Neutrophil (primary cell): ENCODE data around the gene ZNF213.

Experiments used
- H3K27ac ChIP-seq: fragments of 200-600 bp; sonication (generic); 2 replicates; pipeline ENCODE4 v1.5.1; 2016; ENCODE audit warnings: mild to moderate bottlenecking, moderate library complexity
- H3K27me3 ChIP-seq: fragments of 200-600 bp; sonication (generic); 2 replicates; pipeline ENCODE4 v1.6.0; 2016; ENCODE audit warnings: mild to moderate bottlenecking
- H3K36me3 ChIP-seq: fragments of 200-600 bp; sonication (generic); 2 replicates; pipeline ENCODE4 v1.5.1; 2017
- H3K4me1 ChIP-seq, 2 experiments: fragments of 200-600 bp in 1 of 2; sonication (generic) in 1 of 2; 1 replicate in 1 of 2; 2 replicates in 1 of 2; pipeline versions ENCODE4 v1.5.1 to v1.6.1; 2013 to 2016; ENCODE audit warnings: low read depth in 1 of 2, low read length in 1 of 2, mild to moderate bottlenecking in 1 of 2, moderate library complexity in 1 of 2; ENCODE audit not compliant: control insufficient read depth in 1 of 2, insufficient read depth in 1 of 2
- H3K4me3 ChIP-seq, 2 experiments: fragments of 200-600 bp in 1 of 2; sonication (generic) in 1 of 2; 1 replicate in 1 of 2; 2 replicates in 1 of 2; pipeline ENCODE4 v1.5.1; 2013 to 2016; ENCODE audit warnings: low read depth in 1 of 2, low read length in 1 of 2, mild to moderate bottlenecking in 1 of 2, moderate library complexity in 1 of 2
- H3K9me3 ChIP-seq: fragments of 200-600 bp; sonication (generic); 2 replicates; pipeline ENCODE4 v1.5.1; 2016
- TF ChIP-seq, protein P1 (sequence below): fragments of 200-600 bp; sonication (generic); IDR thresholded peaks from 2 replicates; pipeline ENCODE4 v1.5.1; 2016; ENCODE audit warnings: antibody characterized with exemption

ZNF213 gene

GRCh38 chr16:3134338-3135125 lies at the start of gene ZNF213:
Gene ZNF213 (plus strand): TSS chr16:3135029. CDS start chr16:3137281, 2,252 bp downstream.
- Histone ChIP-seq H3K4me1 (peaks cover 33 to 43% of the 10 kb centered on the region in 2 experiments), H3K27me3 (no peaks in the 10 kb centered on the region), H3K4me3 (peak within 1 kb of the TSS; percentile 66 to 88), H3K27ac (peak within 1 kb of the TSS; percentile 94), H3K36me3 (peaks cover 27% of the 10 kb centered on the region), H3K9me3 (no peaks in the 10 kb centered on the region)
- TF ChIP-seq, protein P1, sequence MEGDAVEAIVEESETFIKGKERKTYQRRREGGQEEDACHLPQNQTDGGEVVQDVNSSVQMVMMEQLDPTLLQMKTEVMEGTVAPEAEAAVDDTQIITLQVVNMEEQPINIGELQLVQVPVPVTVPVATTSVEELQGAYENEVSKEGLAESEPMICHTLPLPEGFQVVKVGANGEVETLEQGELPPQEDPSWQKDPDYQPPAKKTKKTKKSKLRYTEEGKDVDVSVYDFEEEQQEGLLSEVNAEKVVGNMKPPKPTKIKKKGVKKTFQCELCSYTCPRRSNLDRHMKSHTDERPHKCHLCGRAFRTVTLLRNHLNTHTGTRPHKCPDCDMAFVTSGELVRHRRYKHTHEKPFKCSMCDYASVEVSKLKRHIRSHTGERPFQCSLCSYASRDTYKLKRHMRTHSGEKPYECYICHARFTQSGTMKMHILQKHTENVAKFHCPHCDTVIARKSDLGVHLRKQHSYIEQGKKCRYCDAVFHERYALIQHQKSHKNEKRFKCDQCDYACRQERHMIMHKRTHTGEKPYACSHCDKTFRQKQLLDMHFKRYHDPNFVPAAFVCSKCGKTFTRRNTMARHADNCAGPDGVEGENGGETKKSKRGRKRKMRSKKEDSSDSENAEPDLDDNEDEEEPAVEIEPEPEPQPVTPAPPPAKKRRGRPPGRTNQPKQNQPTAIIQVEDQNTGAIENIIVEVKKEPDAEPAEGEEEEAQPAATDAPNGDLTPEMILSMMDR, result peak; percentile 48

GRCh38 chr16:3085868-3086595 lies 48.8 kb upstream of the ZNF213 start:
- no peaks in the 10 kb centered on the region for H3K9me3 ChIP-seq
- TF ChIP-seq, protein P1, result no peak
- H3K4me1 ChIP-seq, result peaks cover 36 to 40% of the 10 kb centered on the region in 2 experiments
- peak overlapping the region; percentile 82 for H3K27ac ChIP-seq
- H3K36me3 ChIP-seq, result peaks cover 3% of the 10 kb centered on the region
- H3K27me3 ChIP-seq, result no peaks in the 10 kb centered on the region
- H3K4me3 ChIP-seq, result peak overlapping the region; percentile 58 to 74

DNA sequence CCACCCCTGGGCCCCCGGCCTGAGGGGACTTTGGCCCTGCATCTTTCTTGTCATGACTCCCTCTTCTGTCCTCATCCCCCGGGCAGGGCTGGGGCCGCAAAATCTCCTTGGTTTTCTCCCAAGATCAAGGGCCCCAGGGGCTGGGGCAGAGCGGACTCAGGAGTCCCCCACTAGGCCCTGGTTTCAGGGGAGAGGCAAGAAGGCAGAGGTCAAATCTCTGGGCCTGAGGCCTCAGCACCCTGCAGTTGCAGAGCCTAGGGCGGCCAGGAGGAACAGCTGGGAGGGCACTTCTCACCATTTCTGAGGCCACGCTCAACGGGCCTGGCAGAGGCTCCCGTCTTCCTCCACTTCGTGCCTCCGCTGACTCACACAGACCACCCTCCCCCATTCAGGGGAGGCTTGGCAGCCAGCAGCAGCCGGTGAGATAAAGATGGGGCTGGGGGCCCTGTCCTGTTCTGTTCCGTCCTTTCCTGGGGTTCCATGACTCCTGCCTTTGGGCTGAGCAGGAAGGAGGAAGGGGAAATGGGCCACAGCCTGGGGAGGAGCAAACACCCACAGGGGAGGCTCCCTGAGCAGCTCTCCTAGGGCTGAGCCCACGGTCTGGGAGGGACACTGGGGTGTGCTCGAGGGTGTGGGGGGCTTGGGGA lies 48.1 kb upstream of the ZNF213 start:
- H3K9me3 ChIP-seq, result no peaks in the 10 kb centered on the region
- TF ChIP-seq, protein P1, result no peak
- H3K4me3 ChIP-seq, result peak overlapping the region; percentile 58 to 74
- peak overlapping the region; percentile 82 for H3K27ac ChIP-seq
- no peaks in the 10 kb centered on the region for H3K36me3 ChIP-seq
- H3K4me1 ChIP-seq, result peaks cover 39 to 47% of the 10 kb centered on the region in 2 experiments
- no peaks in the 10 kb centered on the region for H3K27me3 ChIP-seq

- TF ChIP-seq, protein P1, result peak; percentile 57
- H3K9me3 ChIP-seq, result no peaks in the 10 kb centered on the region
- H3K4me3 ChIP-seq, result peak overlapping the region; percentile 58 to 74
- no peaks in the 10 kb centered on the region for H3K36me3 ChIP-seq
- H3K27me3 ChIP-seq, result no peaks in the 10 kb centered on the region
- H3K27ac ChIP-seq, result peak overlapping the region; percentile 82
- H3K4me1 ChIP-seq, result peaks cover 39 to 48% of the 10 kb centered on the region in 2 experiments
Observed at GRCh38 chr16:3087243-3088235, 47.3 kb upstream of the ZNF213 start.
